MM.1S (cell line): Measurements from ENCODE around the gene TMEM182.

Experiments used
- DNase-seq: peaks from one replicate; pipeline ENCODE4 v3.0.0-alpha.2; 2015
- H2AFZ ChIP-seq: fragments of 300-600 bp; sonication (generic); 2 replicates; pipeline ENCODE4 v1.6.0; 2016; ENCODE audit warnings: antibody characterized with exemption, low read length
- H3F3A ChIP-seq: fragments of 300-600 bp; sonication (generic); 2 replicates; pipeline ENCODE4 v1.6.1; 2016; ENCODE audit warnings: mild to moderate bottlenecking, antibody characterized with exemption, low read length, moderate library complexity, mixed read lengths; ENCODE audit not compliant: insufficient read depth
- H3K27ac ChIP-seq: fragments of 300-600 bp; sonication (generic); 2 replicates; pipeline ENCODE4 v1.5.1; 2016; ENCODE audit warnings: mild to moderate bottlenecking, low read length
- H3K27me3 ChIP-seq: fragments of 300-600 bp; sonication (generic); replicated peaks from 2 replicates; pipeline ENCODE4 v1.6.0; 2016; ENCODE audit warnings: low read length; ENCODE audit not compliant: insufficient read depth
- H3K36me3 ChIP-seq: fragments of 300-600 bp; sonication (generic); replicated peaks from 2 replicates; pipeline ENCODE4 v1.6.1; 2016; ENCODE audit warnings: mild to moderate bottlenecking, low read length, mixed read lengths; ENCODE audit not compliant: insufficient read depth
- H3K4me1 ChIP-seq: fragments of 300-600 bp; sonication (generic); 2 replicates; pipeline ENCODE4 v1.6.1; 2016; ENCODE audit warnings: low read length, mixed read lengths
- H3K4me2 ChIP-seq: fragments of 300-600 bp; sonication (generic); 2 replicates; pipeline ENCODE4 v1.6.0; 2016; ENCODE audit warnings: low read depth, low read length
- H3K4me3 ChIP-seq: fragments of 300-600 bp; sonication (generic); 2 replicates; pipeline ENCODE4 v1.5.1; 2016; ENCODE audit warnings: low read length, mixed read lengths
- H3K79me2 ChIP-seq: fragments of 300-600 bp; sonication (generic); 2 replicates; pipeline ENCODE4 v1.6.1; 2016; ENCODE audit warnings: mixed run types, low read length, mixed read lengths
- H3K9ac ChIP-seq: fragments of 300-600 bp; sonication (generic); 2 replicates; pipeline ENCODE4 v1.6.1; 2016; ENCODE audit warnings: low read length, mixed read lengths
- H3K9me2 ChIP-seq: fragments of 300-600 bp; sonication (generic); replicated peaks from 2 replicates; pipeline ENCODE4 v1.6.1; 2016; ENCODE audit warnings: mild to moderate bottlenecking, low read length, mixed read lengths; ENCODE audit not compliant: insufficient read depth
- H3K9me3 ChIP-seq: fragments of 300-600 bp; sonication (generic); replicated peaks from 2 replicates; pipeline ENCODE4 v1.6.1; 2016; ENCODE audit warnings: mild to moderate bottlenecking, low read length, mixed read lengths; ENCODE audit not compliant: insufficient read depth
- H4K20me1 ChIP-seq: fragments of 300-600 bp; sonication (generic); 2 replicates; pipeline ENCODE4 v1.6.1; 2016; ENCODE audit warnings: mild to moderate bottlenecking, low read length, moderate library complexity, mixed read lengths; ENCODE audit not compliant: insufficient read depth
- CTCF ChIP-seq: fragments of 300-600 bp; sonication (generic); IDR thresholded peaks from 2 replicates; pipeline ENCODE4 v1.5.1; 2016; ENCODE audit warnings: antibody characterized with exemption, low read length, mixed read lengths
- EZH2 ChIP-seq: fragments of 300-600 bp; sonication (generic); optimal IDR thresholded peaks from 2 replicates; pipeline ENCODE3; 2017; ENCODE audit warnings: low read depth, mild to moderate bottlenecking, antibody characterized with exemption, low read length, mixed read lengths
- EZH2phosphoT487 ChIP-seq: fragments of 300-600 bp; sonication (generic); IDR thresholded peaks from 2 replicates; pipeline ENCODE4 v1.6.1; 2018; ENCODE audit warnings: antibody characterized with exemption, low read length

The TMEM182 gene

GRCh38 chr2:102782933-102783332, 21.1 kb downstream of the TMEM182 start:
- H3K4me2 ChIP-seq = no peak overlapping the region
- TF ChIP-seq CTCF (no peak), EZH2 (no peak), EZH2phosphoT487 (no peak)
- no peak overlapping the region for H2AFZ ChIP-seq
- H3K79me2 ChIP-seq = no peaks in the 10 kb centered on the region
- no peak overlapping the region for H3K4me3 ChIP-seq
- no peak overlapping the region for H3K27ac ChIP-seq
- no peak for DNase-seq
- H3F3A ChIP-seq = no peaks in the 10 kb centered on the region
- no peaks in the 10 kb centered on the region for H3K9me3 ChIP-seq
- no peaks in the 10 kb centered on the region for H3K36me3 ChIP-seq
- H3K9ac ChIP-seq = no peak overlapping the region
- H3K4me1 ChIP-seq = no peaks in the 10 kb centered on the region
- H3K9me2 ChIP-seq = no peaks in the 10 kb centered on the region
- H4K20me1 ChIP-seq = no peaks in the 10 kb centered on the region
- H3K27me3 ChIP-seq = no peaks in the 10 kb centered on the region

- no peak overlapping the region for H3K27ac ChIP-seq
- no peak for TF ChIP-seq CTCF
- TF ChIP-seq EZH2phosphoT487 = no peak
- TF ChIP-seq EZH2 = no peak
These were observed 21.8 kb downstream of the TMEM182 start for GRCh38 chr2:102783506-102784183.

GRCh38 chr2:102784940-102785339, 23.1 kb downstream of the TMEM182 start:
- no peak for TF ChIP-seq EZH2
- Histone ChIP-seq H3K4me1 (no peaks in the 10 kb centered on the region), H2AFZ (no peak overlapping the region), H3K4me3 (no peak overlapping the region), H3K27me3 (no peaks in the 10 kb centered on the region), H3K36me3 (no peaks in the 10 kb centered on the region), H3F3A (no peaks in the 10 kb centered on the region), H3K9me2 (no peaks in the 10 kb centered on the region), H3K9ac (no peak overlapping the region), H3K79me2 (no peaks in the 10 kb centered on the region), H4K20me1 (no peaks in the 10 kb centered on the region), H3K27ac (no peak overlapping the region), H3K9me3 (no peaks in the 10 kb centered on the region), H3K4me2 (no peak overlapping the region)
- no peak for DNase-seq

More at GRCh38 chr2:102783506-102784183, 21.8 kb downstream of the TMEM182 start:
- no peak overlapping the region for H2AFZ ChIP-seq
- H3K27me3 ChIP-seq = no peaks in the 10 kb centered on the region
- H3K9ac ChIP-seq = no peak overlapping the region
- no peaks in the 10 kb centered on the region for H3K9me3 ChIP-seq
- no peaks in the 10 kb centered on the region for H3K36me3 ChIP-seq
- no peaks in the 10 kb centered on the region for H3K9me2 ChIP-seq
- H3K4me1 ChIP-seq = no peaks in the 10 kb centered on the region
- no peak overlapping the region for H3K4me3 ChIP-seq
- no peak overlapping the region for H3K4me2 ChIP-seq
- H4K20me1 ChIP-seq = no peaks in the 10 kb centered on the region
- no peak for DNase-seq
- H3K79me2 ChIP-seq = no peaks in the 10 kb centered on the region
- H3F3A ChIP-seq = no peaks in the 10 kb centered on the region

- H3K79me2 ChIP-seq = no peaks in the 10 kb centered on the region
- no peak overlapping the region for H2AFZ ChIP-seq
- H3K9me2 ChIP-seq = no peaks in the 10 kb centered on the region
- no peak overlapping the region for H3K9ac ChIP-seq
- H3F3A ChIP-seq = no peaks in the 10 kb centered on the region
- no peaks in the 10 kb centered on the region for H4K20me1 ChIP-seq
- H3K9me3 ChIP-seq = no peaks in the 10 kb centered on the region
- H3K4me1 ChIP-seq = no peaks in the 10 kb centered on the region
- no peaks in the 10 kb centered on the region for H3K27me3 ChIP-seq
- no peak overlapping the region for H3K4me3 ChIP-seq
- DNase-seq = no peak
- no peaks in the 10 kb centered on the region for H3K36me3 ChIP-seq
- TF ChIP-seq EZH2phosphoT487 (no peak), EZH2 (no peak), CTCF (no peak)
- H3K27ac ChIP-seq = no peak overlapping the region
- H3K4me2 ChIP-seq = no peak overlapping the region
These were observed 26.5 kb downstream of the TMEM182 start for GRCh38 chr2:102788216-102788884.
